SK-N-SH (cell line): ENCODE results near the gene DYRK3. TPM values are rescaled to one million over a fixed set of nuclear protein-coding genes. Genes with fewer than 3 reads are reported as not detected.

Experiments used
- CTCF ChIA-PET: fragments of 300-600, 350-600 bp; formaldehyde crosslinking; extraction: SDS; loops from one replicate; lab custom pipeline; 2021; lab: Yijun Ruan, JAX
- POLR2A ChIA-PET: fragments of 350-600 bp; sonication (Branson Sonifier 250); formaldehyde crosslinking; extraction: SDS; loops from one replicate; lab custom pipeline; 2020; ENCODE audit warnings: antibody characterized with exemption, inconsistent platforms; lab: Yijun Ruan, JAX
- DNase-seq: peaks from one replicate; pipeline ENCODE4 v3.0.0; 2012
- H2AFZ ChIP-seq: fragments of 200-600 bp; sonication (generic); 2 replicates; pipeline ENCODE4 v1.8.1; 2016; ENCODE audit warnings: antibody characterized with exemption, mild to moderate bottlenecking, low read depth
- H3F3A ChIP-seq: fragments of 200-600 bp; sonication (generic); replicated peaks from 2 replicates; pipeline ENCODE3; 2016; ENCODE audit warnings: antibody characterized with exemption, mild to moderate bottlenecking; ENCODE audit not compliant: insufficient read depth
- H3K27ac ChIP-seq, 2 experiments: fragments of 200-500 bp in 1 of 2; fragments of 200-600 bp in 1 of 2; sonication (Bioruptor generic) in 1 of 2; sonication (generic), shearing (Covaris generic) in 1 of 2; 2 replicates each; pipeline versions ENCODE4 v1.5.1 to v1.6.1; 2014 to 2016; ENCODE audit warnings: low read depth in 2 of 2, inconsistent platforms in 1 of 2, low read length in 1 of 2, mild to moderate bottlenecking in 1 of 2, mixed read lengths in 1 of 2
- H3K27me3 ChIP-seq: fragments of 200-600 bp; sonication (generic), shearing (Covaris generic); 2 replicates; pipeline ENCODE4 v1.6.1; 2016; ENCODE audit warnings: mixed run types; ENCODE audit not compliant: insufficient read depth
- H3K36me3 ChIP-seq, 2 experiments: fragments of 200-500 bp in 1 of 2; fragments of 200-600 bp in 1 of 2; sonication (Bioruptor generic) in 1 of 2; sonication (generic) in 1 of 2; replicated peaks in 1 of 2; 2 replicates each; pipeline versions ENCODE3 to v1.5.1; 2014 to 2016; ENCODE audit warnings: low read length in 1 of 2, mild to moderate bottlenecking in 1 of 2; ENCODE audit not compliant: insufficient read depth in 2 of 2, control insufficient read depth in 1 of 2
- H3K4me1 ChIP-seq, 2 experiments: fragments of 200-500 bp in 1 of 2; fragments of 200-600 bp in 1 of 2; sonication (Bioruptor generic) in 1 of 2; sonication (generic), shearing (Covaris generic) in 1 of 2; 2 replicates each; pipeline versions ENCODE4 v1.5.1 to v1.6.1; 2014 to 2016; ENCODE audit warnings: low read depth in 1 of 2, low read length in 1 of 2, mixed run types in 1 of 2; ENCODE audit not compliant: insufficient read depth in 2 of 2, control insufficient read depth in 1 of 2
- H3K4me2 ChIP-seq: fragments of 200-600 bp; sonication (generic), shearing (Covaris generic); 2 replicates; pipeline ENCODE4 v1.6.1; 2017; ENCODE audit warnings: mixed run types
- H3K4me3 ChIP-seq, 2 experiments: fragments of 200-500 bp in 1 of 2; fragments of 200-600 bp in 1 of 2; sonication (Bioruptor generic) in 1 of 2; sonication (generic), shearing (Covaris generic) in 1 of 2; 2 replicates each; pipeline versions ENCODE4 v1.5.1 to v1.8.1; 2014 to 2016; ENCODE audit warnings: low read depth in 2 of 2, inconsistent platforms in 1 of 2, low read length in 1 of 2, mild to moderate bottlenecking in 1 of 2, mixed read lengths in 1 of 2, moderate library complexity in 1 of 2
- H3K79me2 ChIP-seq: fragments of 200-600 bp; sonication (generic); 2 replicates; pipeline ENCODE4 v1.8.1; 2017; ENCODE audit warnings: mild to moderate bottlenecking; ENCODE audit not compliant: insufficient read depth
- H3K9ac ChIP-seq: fragments of 200-600 bp; sonication (generic); 2 replicates; pipeline ENCODE4 v1.6.1; 2017; ENCODE audit warnings: mixed run types
- H3K9me2 ChIP-seq: fragments of 200-600 bp; sonication (generic); 2 replicates; pipeline ENCODE4 v1.6.1; 2017; ENCODE audit warnings: mixed run types
- H3K9me3 ChIP-seq: fragments of 200-600 bp; sonication (generic); 2 replicates; pipeline ENCODE4 v1.6.1; 2017; ENCODE audit warnings: mixed run types, mild to moderate bottlenecking, moderate library complexity
- H4K20me1 ChIP-seq: fragments of 200-600 bp; sonication (generic); 2 replicates; pipeline ENCODE4 v1.6.1; 2017; ENCODE audit warnings: mild to moderate bottlenecking, mixed run types; ENCODE audit not compliant: insufficient read depth
- EP300 ChIP-seq, 2 experiments: IDR thresholded peaks; 2 replicates each; pipeline versions ENCODE4 v1.4.0 to v1.6.1; 2012; ENCODE audit warnings: borderline replicate concordance in 1 of 2, low read depth in 1 of 2, low read length in 1 of 2
- EZH2phosphoT487 ChIP-seq: fragments of 200-600 bp; sonication (generic); IDR thresholded peaks from 2 replicates; pipeline ENCODE4 v1.6.1; 2017; ENCODE audit warnings: low read depth, mixed run types, mild to moderate bottlenecking, antibody characterized with exemption, moderate library complexity, borderline replicate concordance
- FOXJ3 ChIP-seq: sonication (generic); formaldehyde crosslinking; IDR thresholded peaks from 2 replicates; pipeline ENCODE4 v1.5.1; 2020; ENCODE audit warnings: mild to moderate bottlenecking, missing genetic modification reagents
- FOXM1 ChIP-seq: IDR thresholded peaks from 2 replicates; pipeline ENCODE4 v1.4.0; 2012; ENCODE audit warnings: low read depth, mild to moderate bottlenecking
- GATA2 ChIP-seq: sonication (generic); formaldehyde crosslinking; IDR thresholded peaks from 2 replicates; pipeline ENCODE4 v1.5.0; 2020; ENCODE audit warnings: mild to moderate bottlenecking, missing genetic modification reagents
- TCF12 ChIP-seq: IDR thresholded peaks from 2 replicates; pipeline ENCODE4 v1.4.0; 2012
- TEAD4 ChIP-seq: IDR thresholded peaks from 2 replicates; pipeline ENCODE4 v1.4.0; 2012; ENCODE audit warnings: mild to moderate bottlenecking, borderline replicate concordance; ENCODE audit not compliant: insufficient read depth
- YY1 ChIP-seq: IDR thresholded peaks from 2 replicates; pipeline ENCODE4 v1.4.0; 2012; ENCODE audit warnings: low read depth, mild to moderate bottlenecking
- ZBTB33 ChIP-seq: IDR thresholded peaks from 2 replicates; pipeline ENCODE4 v1.4.0; 2012; ENCODE audit warnings: low read depth, borderline replicate concordance
- WGBS: methylation state at CpG from one replicate; pipeline ENCODE4 v1.1.6; 2017; ENCODE audit warnings: low lambda C conversion rate; 5-methylcytosine and 5-hydroxymethylcytosine counted together
- polyA plus RNA-seq, 3 experiments: library from polyadenylated mRNA; depleted of rRNA; stranded (reverse); fragments of >200 nt; gene quantifications; 2 replicates each; pipeline ENCODE4 v1.2.3, GENCODE V29; 2012
- TF ChIP-seq, protein P1 (sequence below): fragments of 150-350 bp; IDR thresholded peaks from 2 replicates; pipeline ENCODE4 v1.6.1; 2016; ENCODE audit warnings: mild to moderate bottlenecking, low read depth, low read length
- TF ChIP-seq, protein P2 (sequence below): IDR thresholded peaks from 2 replicates; pipeline ENCODE4; 2012
- TF ChIP-seq, protein P3 (sequence below): fragments of 200-600 bp; sonication (generic); IDR thresholded peaks from 2 replicates; pipeline ENCODE4 v1.6.1; 2017; ENCODE audit warnings: antibody characterized with exemption, mild to moderate bottlenecking, moderate library complexity
- TF ChIP-seq, protein P4 (sequence below): fragments of 150-350 bp; IDR thresholded peaks from 2 replicates; pipeline ENCODE4 v1.6.1; 2017; ENCODE audit warnings: antibody characterized with exemption, low read length, low read depth, borderline replicate concordance

DYRK3 gene
- polyA plus RNA-seq, 1 of the 3 experiments (the other 2 are of a cell fraction), result 3.6 TPM

- Histone ChIP-seq H3K9me3 (no peaks in the 10 kb centered on the region), H3K9me2 (no peaks in the 10 kb centered on the region), H2AFZ (no peak overlapping the region), H3K27me3 (no peaks in the 10 kb centered on the region), H3F3A (peaks cover 24% of the 10 kb centered on the region), H3K27ac (no peak overlapping the region), H3K4me1 (peaks cover 5 to 25% of the 10 kb centered on the region in 2 experiments), H3K4me3 (no peak overlapping the region), H3K4me2 (no peak overlapping the region), H3K36me3 (peaks cover 12 to 70% of the 10 kb centered on the region in 2 experiments), H3K79me2 (no peaks in the 10 kb centered on the region), H4K20me1 (no peaks in the 10 kb centered on the region), H3K9ac (no peak overlapping the region)
- TF ChIP-seq TCF12 (peak; percentile 21; the same call in 1 of the 2 replicates), YY1 (no peak)
- ChIA-PET CTCF (interaction anchor here (0.7 to 3.6 kb wide), 8 partner anchors 8 to 114 kb away, joined by 3 to 24 read pairs (median 4); partner anchors contain the start of gene EIF2D), POLR2A (no interaction called here)
- no peak for DNase-seq
- WGBS, result 83% methylated on average over 5 of the region's 5 CpGs
These were observed 44.1 kb upstream of the DYRK3 start for GRCh38 chr1:206591226-206591625.

DNA sequence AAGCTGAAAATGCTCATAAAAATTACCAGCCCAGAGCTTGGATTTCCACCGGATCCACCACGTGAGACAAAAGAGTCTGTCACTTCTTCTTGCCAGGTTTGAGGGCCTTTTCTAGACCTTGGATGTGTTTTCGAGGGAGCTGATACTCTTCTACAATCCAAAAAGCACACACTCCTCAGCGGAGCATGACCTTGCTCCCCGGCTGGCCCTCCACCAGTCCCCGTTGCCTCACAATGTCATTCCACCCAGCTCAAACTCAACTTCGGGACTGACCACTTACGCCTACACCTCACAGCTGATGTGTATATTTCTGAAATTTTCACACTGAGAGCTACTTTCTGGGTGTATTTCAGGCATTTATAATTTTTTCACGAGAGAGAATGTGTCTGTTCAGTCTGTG is 43.6 kb upstream of the DYRK3 start:
- peaks cover 5 to 25% of the 10 kb centered on the region in 2 experiments for H3K4me1 ChIP-seq
- H3K27ac ChIP-seq, result no peak overlapping the region
- no peak overlapping the region for H3K4me3 ChIP-seq
- WGBS, result 99% methylated on average over 9 of the region's 9 CpGs
- H3K4me2 ChIP-seq, result no peak overlapping the region
- H3K79me2 ChIP-seq, result no peaks in the 10 kb centered on the region
- no peaks in the 10 kb centered on the region for H3K9me3 ChIP-seq
- H3K36me3 ChIP-seq, result peaks cover 13 to 74% of the 10 kb centered on the region in 2 experiments
- no peaks in the 10 kb centered on the region for H4K20me1 ChIP-seq
- TF ChIP-seq EP300 (IDR thresholded peaks at IDR 0.05; ENCODE audit: borderline replicate concordance in 1 of 2, low read depth in 1 of 2, low read length in 1 of 2) (no peak), FOXM1 (no peak)
- H3F3A ChIP-seq, result peaks cover 24% of the 10 kb centered on the region
- H3K9ac ChIP-seq, result no peak overlapping the region
- CTCF ChIA-PET, result interaction anchor here (0.7 to 3.6 kb wide), 8 partner anchors 8 to 114 kb away, joined by 3 to 24 read pairs (median 4); partner anchors contain the start of gene EIF2D
- DNase-seq, result no peak
- H2AFZ ChIP-seq, result no peak overlapping the region
- POLR2A ChIA-PET, result no interaction called here
- H3K27me3 ChIP-seq, result no peaks in the 10 kb centered on the region
- H3K9me2 ChIP-seq, result no peaks in the 10 kb centered on the region

- H3K9ac ChIP-seq, result no peak overlapping the region
- no peak overlapping the region for H3K4me2 ChIP-seq
- WGBS, result 95% methylated on average over 6 of the region's 7 CpGs
- H3K27me3 ChIP-seq, result no peaks in the 10 kb centered on the region
- CTCF ChIA-PET, result interaction anchor here (1.1 to 3.6 kb wide), 6 partner anchors 10 to 114 kb away, joined by 3 to 24 read pairs (median 7); partner anchors contain the start of gene EIF2D
- peaks cover 20% of the 10 kb centered on the region for H3F3A ChIP-seq
- H3K4me3 ChIP-seq, result no peak overlapping the region
- no peak for DNase-seq
- H3K27ac ChIP-seq, result no peak overlapping the region
- H3K79me2 ChIP-seq, result no peaks in the 10 kb centered on the region
- peaks cover 20 to 70% of the 10 kb centered on the region in 2 experiments for H3K36me3 ChIP-seq
- H3K9me3 ChIP-seq, result no peaks in the 10 kb centered on the region
- H4K20me1 ChIP-seq, result no peaks in the 10 kb centered on the region
- POLR2A ChIA-PET, result no interaction called here
- no peak overlapping the region for H2AFZ ChIP-seq
- no peaks in the 10 kb centered on the region for H3K9me2 ChIP-seq
- peaks cover 5 to 22% of the 10 kb centered on the region in 2 experiments for H3K4me1 ChIP-seq
- TF ChIP-seq FOXM1 (no peak), TEAD4 (no peak), ZBTB33 (no peak), EZH2phosphoT487 (no peak), GATA2 (no peak), FOXJ3 (CRISPR knock-in tag) (no peak)
- TF ChIP-seq, protein P1, sequence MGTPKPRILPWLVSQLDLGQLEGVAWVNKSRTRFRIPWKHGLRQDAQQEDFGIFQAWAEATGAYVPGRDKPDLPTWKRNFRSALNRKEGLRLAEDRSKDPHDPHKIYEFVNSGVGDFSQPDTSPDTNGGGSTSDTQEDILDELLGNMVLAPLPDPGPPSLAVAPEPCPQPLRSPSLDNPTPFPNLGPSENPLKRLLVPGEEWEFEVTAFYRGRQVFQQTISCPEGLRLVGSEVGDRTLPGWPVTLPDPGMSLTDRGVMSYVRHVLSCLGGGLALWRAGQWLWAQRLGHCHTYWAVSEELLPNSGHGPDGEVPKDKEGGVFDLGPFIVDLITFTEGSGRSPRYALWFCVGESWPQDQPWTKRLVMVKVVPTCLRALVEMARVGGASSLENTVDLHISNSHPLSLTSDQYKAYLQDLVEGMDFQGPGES, result no peak
- TF ChIP-seq, protein P2, sequence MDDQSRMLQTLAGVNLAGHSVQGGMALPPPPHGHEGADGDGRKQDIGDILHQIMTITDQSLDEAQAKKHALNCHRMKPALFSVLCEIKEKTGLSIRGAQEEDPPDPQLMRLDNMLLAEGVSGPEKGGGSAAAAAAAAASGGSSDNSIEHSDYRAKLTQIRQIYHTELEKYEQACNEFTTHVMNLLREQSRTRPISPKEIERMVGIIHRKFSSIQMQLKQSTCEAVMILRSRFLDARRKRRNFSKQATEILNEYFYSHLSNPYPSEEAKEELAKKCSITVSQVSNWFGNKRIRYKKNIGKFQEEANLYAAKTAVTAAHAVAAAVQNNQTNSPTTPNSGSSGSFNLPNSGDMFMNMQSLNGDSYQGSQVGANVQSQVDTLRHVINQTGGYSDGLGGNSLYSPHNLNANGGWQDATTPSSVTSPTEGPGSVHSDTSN, result no peak
- TF ChIP-seq, protein P3, sequence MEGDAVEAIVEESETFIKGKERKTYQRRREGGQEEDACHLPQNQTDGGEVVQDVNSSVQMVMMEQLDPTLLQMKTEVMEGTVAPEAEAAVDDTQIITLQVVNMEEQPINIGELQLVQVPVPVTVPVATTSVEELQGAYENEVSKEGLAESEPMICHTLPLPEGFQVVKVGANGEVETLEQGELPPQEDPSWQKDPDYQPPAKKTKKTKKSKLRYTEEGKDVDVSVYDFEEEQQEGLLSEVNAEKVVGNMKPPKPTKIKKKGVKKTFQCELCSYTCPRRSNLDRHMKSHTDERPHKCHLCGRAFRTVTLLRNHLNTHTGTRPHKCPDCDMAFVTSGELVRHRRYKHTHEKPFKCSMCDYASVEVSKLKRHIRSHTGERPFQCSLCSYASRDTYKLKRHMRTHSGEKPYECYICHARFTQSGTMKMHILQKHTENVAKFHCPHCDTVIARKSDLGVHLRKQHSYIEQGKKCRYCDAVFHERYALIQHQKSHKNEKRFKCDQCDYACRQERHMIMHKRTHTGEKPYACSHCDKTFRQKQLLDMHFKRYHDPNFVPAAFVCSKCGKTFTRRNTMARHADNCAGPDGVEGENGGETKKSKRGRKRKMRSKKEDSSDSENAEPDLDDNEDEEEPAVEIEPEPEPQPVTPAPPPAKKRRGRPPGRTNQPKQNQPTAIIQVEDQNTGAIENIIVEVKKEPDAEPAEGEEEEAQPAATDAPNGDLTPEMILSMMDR, result no peak
- TF ChIP-seq, protein P4, sequence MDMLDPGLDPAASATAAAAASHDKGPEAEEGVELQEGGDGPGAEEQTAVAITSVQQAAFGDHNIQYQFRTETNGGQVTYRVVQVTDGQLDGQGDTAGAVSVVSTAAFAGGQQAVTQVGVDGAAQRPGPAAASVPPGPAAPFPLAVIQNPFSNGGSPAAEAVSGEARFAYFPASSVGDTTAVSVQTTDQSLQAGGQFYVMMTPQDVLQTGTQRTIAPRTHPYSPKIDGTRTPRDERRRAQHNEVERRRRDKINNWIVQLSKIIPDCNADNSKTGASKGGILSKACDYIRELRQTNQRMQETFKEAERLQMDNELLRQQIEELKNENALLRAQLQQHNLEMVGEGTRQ, result no peak
These were observed 41.9 kb upstream of the DYRK3 start for GRCh38 chr1:206593351-206593925.
